Loucy (cell line): Measurements from ENCODE around the gene SLC39A8.

Experiments used
- EZH2phosphoT487 ChIP-seq: fragments of 200-600 bp; IDR thresholded peaks from 2 replicates; pipeline ENCODE4 v1.6.1; 2018; ENCODE audit warnings: antibody characterized with exemption, mild to moderate bottlenecking, moderate library complexity, borderline replicate concordance
- TF ChIP-seq, protein P1 (sequence below): fragments of 200-600 bp; sonication (generic); conservative IDR thresholded peaks from 2 replicates; pipeline ENCODE4 v1.5.1; 2014; ENCODE audit warnings: mild to moderate bottlenecking, antibody characterized with exemption, low read length

DNA sequence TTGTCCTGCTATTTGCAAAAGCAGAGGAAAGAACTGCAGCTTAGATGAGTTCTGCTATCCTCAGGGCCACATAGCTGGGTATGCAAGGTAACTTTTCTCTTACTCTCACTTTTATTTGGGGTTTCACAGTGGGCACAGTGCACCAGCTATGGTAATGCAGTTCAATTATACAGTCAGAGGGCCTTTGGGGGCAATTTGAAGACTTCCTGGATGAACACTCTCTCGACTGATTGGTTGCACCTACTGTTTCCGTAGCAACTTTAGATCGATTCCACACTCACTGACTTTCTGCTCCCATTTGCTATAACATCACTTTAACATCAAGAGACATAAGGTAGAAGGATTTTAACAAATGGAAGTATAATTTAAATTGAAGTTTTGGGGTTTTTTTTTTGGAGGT, 128.6 kb downstream of the SLC39A8 start:
- TF ChIP-seq, protein P1, sequence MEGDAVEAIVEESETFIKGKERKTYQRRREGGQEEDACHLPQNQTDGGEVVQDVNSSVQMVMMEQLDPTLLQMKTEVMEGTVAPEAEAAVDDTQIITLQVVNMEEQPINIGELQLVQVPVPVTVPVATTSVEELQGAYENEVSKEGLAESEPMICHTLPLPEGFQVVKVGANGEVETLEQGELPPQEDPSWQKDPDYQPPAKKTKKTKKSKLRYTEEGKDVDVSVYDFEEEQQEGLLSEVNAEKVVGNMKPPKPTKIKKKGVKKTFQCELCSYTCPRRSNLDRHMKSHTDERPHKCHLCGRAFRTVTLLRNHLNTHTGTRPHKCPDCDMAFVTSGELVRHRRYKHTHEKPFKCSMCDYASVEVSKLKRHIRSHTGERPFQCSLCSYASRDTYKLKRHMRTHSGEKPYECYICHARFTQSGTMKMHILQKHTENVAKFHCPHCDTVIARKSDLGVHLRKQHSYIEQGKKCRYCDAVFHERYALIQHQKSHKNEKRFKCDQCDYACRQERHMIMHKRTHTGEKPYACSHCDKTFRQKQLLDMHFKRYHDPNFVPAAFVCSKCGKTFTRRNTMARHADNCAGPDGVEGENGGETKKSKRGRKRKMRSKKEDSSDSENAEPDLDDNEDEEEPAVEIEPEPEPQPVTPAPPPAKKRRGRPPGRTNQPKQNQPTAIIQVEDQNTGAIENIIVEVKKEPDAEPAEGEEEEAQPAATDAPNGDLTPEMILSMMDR = no peak
- TF ChIP-seq EZH2phosphoT487 = no peak
